ENCODE results near the gene ARHGAP22.

Gene ARHGAP22

DNA sequence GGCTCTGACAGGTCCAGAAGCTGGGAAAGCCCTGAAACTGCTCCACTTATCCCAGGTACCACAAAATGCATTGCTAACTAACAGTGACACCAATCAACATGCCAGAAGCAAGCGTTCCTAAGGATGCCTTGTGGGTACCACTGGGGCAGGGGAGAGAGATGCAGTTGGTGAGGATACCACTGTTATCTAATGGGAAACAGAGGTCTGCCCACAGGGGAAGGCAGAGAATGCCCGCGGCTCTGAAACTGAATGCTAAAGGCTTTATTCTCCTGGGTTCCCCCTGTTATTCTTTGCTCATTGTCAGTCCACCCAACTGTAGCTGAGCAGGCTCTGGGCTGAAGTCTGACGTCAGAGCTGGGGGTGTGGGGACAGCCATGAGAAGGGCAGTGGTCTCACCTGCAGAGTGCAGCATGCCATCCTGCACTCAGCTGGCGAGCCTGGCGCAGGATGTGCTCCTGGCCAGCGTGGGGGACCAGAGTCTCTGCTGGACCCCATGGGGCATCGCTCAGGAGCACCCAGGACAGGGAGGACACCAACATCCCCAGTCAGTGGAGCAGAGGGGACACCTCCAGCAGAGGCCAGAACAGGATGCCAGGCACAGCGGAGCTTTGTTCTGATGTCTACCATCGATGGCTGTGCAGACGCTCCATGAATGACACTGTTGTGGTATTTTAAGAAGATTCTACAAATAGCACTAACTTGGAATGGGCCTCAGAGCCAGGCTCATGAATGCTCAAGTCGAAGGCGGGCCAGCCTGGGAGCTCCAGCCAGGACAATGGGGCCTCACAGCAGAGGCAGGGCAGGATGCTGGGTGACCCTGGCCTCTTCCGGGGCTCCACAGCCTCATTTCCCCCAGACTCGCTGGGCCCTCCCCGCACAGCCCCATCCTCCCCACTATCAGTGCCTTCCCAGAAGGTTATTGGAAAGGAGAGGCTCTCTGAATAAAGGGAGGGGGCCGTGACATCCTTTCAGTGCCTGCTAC, 95.8 kb downstream of the ARHGAP22 start:
- DNase-seq = no peak

- no peak for DNase-seq
Measured at GRCh38 chr10:48507933-48508790, 96.7 kb downstream of the ARHGAP22 start.

- DNase-seq = no peak
Measured at GRCh38 chr10:48507494-48507893, 97.4 kb downstream of the ARHGAP22 start.

GRCh38 chr10:48506147-48506917, 98.5 kb downstream of the ARHGAP22 start:
- no peak for DNase-seq

- no peak for DNase-seq
Measured at GRCh38 chr10:48505394-48506112, 99.3 kb downstream of the ARHGAP22 start.

DNA sequence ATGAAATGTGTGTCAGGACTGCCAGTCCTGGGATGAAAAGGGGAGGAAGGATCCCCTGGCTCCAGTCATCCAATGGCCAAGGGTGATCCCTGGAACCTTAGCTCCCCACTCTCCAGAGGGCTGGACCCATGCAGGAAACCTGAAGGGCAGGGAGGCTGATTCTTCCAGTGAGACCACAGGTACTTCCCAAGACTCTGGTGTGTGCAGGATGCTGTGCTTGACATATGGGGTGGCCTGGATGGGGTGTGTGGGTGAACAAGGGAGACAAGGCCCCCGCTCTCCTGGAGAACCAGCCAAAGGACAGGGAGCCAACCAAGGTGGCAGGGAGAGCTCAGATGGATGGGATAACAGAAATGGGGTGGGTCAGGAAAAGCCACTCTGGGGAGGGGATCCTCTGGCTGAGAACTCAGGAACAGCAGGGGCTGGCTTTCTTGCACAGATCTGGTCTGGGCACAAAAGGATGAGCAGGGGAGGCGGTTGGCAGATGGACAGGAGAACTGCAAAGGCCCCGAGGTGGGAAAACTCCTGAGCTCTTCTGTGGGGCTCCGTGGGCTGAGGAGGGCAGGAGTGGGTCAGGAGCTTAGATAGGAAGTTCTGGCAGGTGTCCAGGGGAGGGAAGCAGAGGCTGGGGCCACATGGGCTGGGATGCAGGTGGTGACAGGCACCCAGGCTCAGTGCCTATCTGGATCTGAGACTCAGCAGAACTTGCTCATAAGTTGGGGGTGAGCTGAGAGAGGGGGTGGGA, 100.6 kb downstream of the ARHGAP22 start:
- no peak for DNase-seq

GRCh38 chr10:48503293-48503911, 101.5 kb downstream of the ARHGAP22 start:
- no peak for DNase-seq

DNA sequence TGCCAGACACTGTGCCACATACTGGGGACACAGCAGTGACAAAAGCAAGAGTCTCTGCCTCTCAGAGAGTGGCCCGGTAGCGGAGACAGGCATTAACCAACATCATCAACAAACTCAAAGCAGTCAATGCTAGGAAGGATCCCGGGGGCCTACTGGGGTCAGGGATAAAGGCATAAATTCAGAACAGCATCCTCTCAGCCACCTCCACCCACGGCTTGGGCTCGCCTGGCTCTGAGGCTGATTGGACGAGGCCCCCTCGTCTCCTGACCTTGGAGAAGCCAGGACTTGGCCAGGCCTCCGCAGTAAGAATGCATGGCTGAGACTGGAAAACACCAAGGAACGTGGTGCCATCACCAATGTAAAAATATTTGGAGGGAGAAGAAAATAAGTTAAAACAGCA, 102.1 kb downstream of the ARHGAP22 start:
- DNase-seq = no peak

DNA sequence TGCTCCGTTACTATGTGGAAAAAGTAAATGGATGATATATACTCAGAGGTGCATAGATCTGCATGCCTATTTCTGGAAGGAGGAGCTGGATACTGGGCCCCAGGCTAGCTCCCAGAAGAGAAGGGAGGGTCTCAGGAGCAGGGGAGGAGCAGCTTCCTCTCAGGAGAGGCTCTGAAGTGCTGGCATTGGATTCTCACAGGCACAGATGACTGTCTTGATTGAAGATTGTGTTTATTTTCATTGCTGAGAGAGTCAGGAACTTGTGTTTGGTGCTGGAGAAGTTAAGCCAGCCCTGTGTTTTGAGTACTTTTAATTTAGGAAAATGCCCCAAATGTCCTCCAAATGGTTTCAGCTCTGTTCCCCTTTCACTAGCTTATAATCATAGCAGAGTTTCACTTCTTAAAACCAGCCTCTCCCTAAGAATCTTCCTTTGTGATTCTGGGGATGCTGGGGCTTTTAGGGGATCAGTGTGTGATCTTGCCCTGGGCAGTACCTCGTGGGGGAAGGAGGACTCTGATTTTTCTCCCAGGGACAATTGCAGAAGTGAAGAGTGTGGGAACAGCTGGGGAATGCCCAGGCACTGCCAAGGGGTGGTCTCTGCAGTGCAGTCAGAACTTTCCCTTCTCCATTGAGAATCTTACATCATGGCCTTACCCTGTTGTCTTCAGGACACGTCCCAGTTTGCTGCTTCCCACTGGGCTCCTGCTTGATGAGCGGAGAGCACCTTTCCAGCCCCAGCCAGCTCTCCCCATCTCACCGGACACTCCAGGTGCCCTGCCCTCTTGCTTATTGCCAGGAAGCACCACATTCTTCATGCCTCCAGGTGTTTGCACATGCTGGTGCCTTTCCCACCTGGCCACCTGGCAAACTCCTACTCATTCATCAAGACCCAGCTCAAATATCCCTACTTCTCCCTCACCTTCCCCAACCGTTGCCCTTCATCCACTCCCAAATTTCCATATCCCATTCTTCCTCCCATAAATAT, 102.8 kb downstream of the ARHGAP22 start:
- DNase-seq = no peak

- DNase-seq = no peak
Measured at GRCh38 chr10:48501226-48501625, 103.6 kb downstream of the ARHGAP22 start.

GRCh38 chr10:48500771-48501170, 104.1 kb downstream of the ARHGAP22 start:
- no peak for DNase-seq

DNA sequence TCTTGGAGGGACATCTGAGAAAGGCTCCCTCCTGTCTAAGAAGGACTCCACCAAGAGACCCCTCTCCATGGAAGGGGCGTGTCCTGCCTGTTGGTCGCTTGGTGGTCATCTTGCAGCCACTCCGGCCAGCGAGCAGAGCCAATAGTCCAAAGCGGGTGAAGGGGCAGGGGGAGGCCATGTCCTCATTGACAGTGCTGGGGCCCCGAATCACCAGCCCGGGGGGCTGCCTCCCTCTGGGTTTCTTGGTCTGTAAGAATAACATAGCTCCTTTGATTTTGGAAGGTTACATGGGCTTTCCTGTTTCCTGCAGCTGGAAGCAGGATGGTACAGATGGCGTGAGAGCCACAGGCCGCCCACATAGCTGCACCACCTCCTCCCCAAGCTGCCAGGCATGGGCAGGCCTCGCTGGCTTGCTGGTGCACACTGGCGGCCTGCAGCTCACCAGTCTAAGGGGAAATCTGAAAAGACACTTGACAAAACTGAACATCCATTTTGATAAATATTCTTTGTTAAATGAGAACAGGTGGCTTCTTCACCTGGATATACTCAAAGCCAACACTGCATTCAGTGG, 105.8 kb downstream of the ARHGAP22 start:
- no peak for DNase-seq

DNA sequence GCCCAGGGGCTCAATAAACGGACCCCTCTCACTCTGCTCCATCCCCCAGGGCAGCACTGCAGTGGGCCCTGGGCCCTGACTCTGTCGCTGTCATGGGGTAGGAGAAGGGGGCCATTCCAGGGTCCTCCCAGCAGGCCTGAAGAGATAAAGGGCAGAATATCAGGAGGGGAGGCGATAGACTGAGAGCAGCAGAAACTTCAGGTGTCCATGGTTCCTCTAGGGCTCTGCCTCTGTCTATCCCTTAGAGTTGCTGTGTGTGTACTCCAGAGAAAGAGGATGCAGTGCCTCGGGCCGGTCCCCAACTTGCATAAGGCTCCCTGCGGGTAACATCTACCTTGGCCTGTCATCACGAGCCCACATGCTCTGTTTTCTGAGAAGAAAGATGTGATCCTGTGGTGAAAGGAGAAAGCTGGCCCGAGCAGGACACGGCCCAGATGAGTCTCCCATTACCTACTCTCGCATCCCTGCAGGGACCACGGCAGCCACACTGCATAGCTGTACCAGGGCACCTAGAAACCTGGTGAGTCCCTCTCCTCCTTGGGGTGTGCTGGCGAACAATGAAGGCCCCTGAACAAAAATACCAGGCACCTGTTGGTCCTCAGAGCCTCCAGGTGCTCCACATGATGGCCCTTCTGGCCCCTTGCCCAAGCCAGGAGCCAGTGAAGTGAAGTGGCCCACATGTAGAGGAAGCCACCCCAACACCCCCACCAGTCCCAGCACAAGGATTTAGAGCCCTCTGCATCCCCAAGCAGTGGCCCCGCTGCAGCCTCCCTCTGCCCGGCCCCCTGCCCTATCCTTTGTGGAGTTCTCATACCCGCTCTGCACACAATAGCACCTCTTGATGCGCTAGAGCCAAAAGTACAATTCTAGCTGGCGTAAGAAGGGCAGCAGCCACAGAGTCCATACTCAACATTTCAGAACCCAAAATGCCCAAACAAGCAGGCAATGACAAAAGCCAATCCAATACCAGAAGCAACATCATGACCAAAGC, 106.8 kb downstream of the ARHGAP22 start:
- DNase-seq = no peak

GRCh38 chr10:48496831-48497779, 107.8 kb downstream of the ARHGAP22 start:
- DNase-seq = no peak

- no peak for DNase-seq
Measured at GRCh38 chr10:48496105-48496830, 108.6 kb downstream of the ARHGAP22 start.
